NCI-H2107 (cell line): ENCODE data around the gene TSPAN31.
"Not testable (repeated sequence)": the region's sequence is repeated elsewhere in the genome, so short reads cannot be mapped to it uniquely, and the experiment has no call there.

Experiments
- DNase-seq: peaks from one replicate; lab custom pipeline; 2025; lab: John Stamatoyannopoulos, UW

Gene TSPAN31, protein sequence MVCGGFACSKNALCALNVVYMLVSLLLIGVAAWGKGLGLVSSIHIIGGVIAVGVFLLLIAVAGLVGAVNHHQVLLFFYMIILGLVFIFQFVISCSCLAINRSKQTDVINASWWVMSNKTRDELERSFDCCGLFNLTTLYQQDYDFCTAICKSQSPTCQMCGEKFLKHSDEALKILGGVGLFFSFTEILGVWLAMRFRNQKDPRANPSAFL

DNA sequence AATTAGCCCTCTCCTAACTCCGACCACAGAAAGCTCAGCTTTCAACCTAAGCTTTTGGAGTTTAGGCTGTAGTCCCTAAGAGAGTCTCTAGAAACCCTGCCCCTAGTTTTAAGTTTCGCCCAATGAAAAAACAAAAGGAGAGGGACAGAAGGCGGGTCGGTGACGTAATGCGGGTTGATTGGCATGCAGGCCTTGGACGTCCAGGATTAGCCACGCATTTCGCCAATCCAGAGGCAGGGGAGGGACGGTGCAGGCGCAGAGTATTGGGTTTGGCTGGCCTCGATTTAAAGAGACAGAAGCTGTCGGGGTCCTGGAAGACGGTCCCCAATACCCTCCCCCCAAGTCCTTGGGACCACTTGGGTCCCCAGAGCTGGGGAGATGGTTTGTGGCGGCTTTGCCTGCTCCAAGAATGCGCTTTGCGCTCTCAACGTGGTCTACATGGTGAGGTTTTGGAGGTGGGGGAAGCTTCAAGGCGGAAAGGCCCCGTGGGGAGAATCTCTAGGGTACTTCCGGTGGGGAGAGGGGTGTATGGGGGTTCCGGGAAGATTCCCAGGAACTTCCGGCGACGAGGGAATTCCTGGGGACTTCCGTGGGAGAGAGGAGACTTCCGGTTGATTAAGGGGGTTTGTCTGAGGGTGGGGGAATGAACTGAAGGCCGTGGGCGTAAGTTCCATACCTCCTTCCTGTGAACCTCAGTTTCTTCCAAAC lies at the start of gene TSPAN31:
TSPAN31 (plus strand) TSS at position 263 of the 708 bp plus-strand sequence; CDS start at position 379, 116 bp downstream.
- DNase-seq = peak; percentile 98

DNA sequence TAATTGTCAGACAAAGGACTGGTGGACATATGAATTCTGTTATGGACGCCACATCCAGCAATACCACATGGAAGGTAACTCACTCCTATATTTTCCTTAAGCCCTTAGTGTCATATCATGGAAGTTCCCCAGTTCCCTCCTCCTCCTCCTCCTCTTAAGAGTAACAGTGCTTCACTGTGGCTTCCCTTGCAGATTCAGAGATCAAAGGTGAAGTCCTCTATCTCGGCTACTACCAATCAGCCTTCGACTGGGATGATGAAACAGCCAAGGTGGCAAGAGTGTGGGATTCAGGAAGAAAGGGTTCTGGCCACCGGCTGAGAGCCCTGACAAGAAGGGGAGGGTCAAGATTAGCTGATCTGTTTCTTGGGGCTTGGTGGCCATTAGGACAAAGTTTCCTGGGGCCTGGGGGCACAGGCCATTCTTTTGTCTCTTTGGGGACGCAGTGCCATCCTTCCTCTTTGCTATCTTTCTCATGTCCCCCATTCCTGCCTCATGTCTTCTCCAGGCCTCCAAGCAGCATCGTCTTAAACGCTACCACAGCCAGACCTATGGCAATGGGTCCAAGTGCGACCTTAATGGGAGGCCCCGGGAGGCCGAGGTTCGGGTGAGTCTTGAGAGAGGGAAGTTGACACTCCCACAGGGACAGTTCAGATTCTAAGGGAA lies 48.9 kb upstream of the TSPAN31 start:
- DNase-seq = no peak

GRCh38 chr12:57697076-57697475 lies 47.8 kb upstream of the TSPAN31 start:
- no peak for DNase-seq

DNA sequence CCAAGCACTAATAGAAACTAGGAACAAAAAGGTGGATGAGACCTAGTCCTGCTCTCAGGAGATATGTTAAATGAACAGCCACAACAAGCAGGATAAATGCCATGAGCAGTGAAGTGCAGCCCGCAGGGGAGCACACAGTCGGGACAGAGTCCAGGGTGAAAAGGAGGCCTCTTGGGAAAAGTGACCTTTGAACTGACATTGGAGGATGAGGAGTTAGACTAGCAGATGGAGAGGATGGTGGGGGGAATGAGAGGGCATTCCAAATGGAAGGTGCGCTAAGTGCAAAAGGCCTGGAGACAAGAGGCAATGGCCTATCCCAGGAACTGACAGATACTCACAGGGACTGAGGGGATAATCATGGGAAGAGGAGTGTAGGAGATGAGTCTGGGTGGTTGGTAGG lies 46.4 kb upstream of the TSPAN31 start:
- no peak for DNase-seq

GRCh38 chr12:57700317-57700716 lies 44.5 kb upstream of the TSPAN31 start:
- no peak for DNase-seq

GRCh38 chr12:57707250-57707649 lies 37.6 kb upstream of the TSPAN31 start:
- no peak for DNase-seq

DNA sequence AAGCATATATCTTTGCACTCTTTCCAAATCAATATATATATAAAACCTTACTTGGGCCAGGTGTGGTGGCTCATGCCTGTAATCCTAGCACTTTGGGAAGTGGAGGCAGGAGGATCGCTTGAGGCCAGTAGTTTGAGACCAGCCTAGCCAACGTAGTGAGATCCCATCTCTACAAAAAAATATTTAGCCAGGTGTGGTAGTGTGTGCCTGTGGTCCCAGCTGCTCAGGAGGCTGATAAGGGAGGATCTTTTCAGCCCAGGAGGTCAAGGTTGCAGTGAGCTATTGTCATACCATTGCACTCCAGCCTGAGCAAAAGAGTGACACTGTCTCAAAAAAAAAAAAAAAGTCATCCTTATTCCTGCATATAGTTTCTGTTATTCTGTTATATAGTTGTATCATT lies 36.5 kb upstream of the TSPAN31 start:
- DNase-seq = no peak

DNA sequence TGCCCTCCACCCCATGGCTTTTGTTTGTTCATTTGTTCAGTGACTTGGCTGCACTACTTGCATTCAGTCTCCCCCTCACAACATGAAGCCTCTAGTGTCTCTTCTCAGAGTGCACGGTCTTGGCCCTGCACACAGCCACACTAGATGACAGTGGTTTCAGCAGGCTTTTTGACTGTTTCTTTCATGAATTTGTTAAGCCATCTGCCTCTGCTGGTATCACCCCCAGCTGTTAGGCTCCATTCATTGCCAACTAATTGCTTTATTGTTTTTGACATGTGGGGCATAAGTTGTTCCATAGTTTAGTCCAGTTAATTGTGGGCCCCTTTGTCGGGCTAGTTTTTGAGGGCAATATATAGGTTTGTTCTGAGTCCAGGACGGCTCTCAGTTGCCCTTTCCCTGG lies 32.1 kb upstream of the TSPAN31 start:
- no peak for DNase-seq

DNA sequence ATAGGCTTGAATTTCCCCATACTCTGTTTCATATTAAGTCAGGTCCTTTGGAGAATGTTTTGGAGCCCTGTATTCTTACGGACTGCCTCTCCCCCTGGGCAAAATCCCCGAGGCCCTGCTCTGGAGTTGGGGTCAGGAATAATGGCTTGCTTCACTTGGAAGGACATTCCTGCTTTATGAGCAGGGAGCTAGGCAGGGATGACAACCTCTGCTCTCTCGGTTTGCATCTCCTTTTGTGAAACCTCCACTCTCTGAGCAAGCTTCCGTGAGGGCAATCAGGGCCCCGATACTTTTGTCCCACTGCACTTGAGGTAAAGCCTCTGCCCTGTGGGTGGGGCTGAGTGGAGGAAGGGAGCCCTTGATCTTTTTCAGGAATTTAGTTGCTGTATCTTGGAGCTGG lies 31.6 kb upstream of the TSPAN31 start:
- no peak for DNase-seq

DNA sequence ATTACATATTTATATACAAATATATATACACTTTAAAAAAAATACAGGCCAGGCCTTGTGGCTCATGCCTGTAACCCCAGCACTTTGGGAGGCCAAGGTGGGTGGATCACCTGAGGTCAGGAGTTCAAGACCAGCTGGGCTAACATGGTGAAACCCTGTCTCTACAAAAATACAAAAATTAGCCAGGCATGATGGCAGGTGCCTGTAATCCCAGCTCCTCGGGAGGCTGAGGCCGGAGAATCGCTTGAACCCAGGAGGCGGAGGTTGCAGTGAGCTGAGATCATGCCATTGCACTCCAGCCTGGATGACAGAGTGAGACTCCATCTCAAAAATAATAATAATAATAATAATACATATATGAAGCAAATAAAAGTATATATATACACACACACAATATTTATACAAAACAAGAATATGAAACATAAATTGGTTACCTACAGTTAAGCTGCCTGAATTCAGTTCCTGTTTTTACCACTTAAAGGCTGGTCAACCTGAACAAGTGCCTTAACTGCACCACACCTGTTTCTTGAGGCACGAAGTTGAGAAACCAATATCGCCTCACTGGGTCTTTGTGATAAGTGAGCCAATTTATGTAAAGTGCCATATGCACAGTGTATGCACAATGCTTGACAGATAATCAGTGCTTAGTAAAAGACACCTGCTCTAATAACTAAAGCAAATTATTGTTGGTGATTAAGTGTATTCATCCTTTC lies 29.6 kb upstream of the TSPAN31 start:
- DNase-seq = not testable (repeated sequence)

- DNase-seq = no peak
Observed at GRCh38 chr12:57715786-57716185, 29.1 kb upstream of the TSPAN31 start.

- no peak for DNase-seq
Observed at GRCh38 chr12:57716305-57716704, 28.5 kb upstream of the TSPAN31 start.

GRCh38 chr12:57717131-57717530 lies 27.7 kb upstream of the TSPAN31 start:
- no peak for DNase-seq

GRCh38 chr12:57717846-57718640 lies 26.8 kb upstream of the TSPAN31 start:
- DNase-seq = no peak

GRCh38 chr12:57718641-57719528 lies 26.0 kb upstream of the TSPAN31 start:
- DNase-seq = no peak

DNA sequence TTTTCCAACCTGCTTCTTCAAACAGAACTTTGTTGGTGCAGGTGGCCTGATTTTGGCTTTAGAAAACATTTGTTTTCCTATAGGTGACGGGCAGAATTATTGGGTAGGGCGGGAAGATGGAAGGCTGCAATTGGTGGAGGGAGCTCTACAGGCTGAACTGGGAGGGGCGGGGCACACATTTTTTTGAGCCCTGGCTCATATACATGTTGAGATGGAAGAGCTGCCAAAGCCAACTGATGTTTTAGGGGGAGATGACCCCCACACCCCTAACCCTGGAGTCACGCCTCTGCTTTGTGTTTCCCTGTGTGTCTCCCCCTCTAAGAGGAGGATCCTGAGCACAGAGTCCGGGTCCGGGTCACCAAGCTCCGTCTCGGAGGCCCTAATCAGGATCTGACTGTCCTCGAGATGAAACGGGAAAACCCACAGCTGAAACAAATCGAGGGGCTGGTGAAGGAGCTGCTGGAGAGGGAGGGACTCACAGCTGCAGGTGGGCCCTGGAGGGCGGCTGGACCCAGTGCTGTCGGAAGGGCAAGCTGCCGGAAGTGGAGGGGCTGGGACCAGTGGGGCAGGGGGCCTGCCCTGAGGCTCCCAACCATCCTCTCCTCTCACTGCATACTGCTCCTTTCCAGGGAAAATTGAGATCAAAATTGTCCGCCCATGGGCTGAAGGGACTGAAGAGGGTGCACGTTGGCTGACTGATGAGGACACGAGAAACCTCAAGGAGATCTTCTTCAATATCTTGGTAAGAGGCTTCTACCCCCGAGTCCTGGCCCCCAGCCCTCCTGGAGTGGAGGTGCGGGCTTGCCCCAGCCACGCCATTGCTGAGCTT lies 24.8 kb upstream of the TSPAN31 start:
- no peak for DNase-seq

GRCh38 chr12:57720606-57721595 lies 23.9 kb upstream of the TSPAN31 start:
- DNase-seq = no peak

DNA sequence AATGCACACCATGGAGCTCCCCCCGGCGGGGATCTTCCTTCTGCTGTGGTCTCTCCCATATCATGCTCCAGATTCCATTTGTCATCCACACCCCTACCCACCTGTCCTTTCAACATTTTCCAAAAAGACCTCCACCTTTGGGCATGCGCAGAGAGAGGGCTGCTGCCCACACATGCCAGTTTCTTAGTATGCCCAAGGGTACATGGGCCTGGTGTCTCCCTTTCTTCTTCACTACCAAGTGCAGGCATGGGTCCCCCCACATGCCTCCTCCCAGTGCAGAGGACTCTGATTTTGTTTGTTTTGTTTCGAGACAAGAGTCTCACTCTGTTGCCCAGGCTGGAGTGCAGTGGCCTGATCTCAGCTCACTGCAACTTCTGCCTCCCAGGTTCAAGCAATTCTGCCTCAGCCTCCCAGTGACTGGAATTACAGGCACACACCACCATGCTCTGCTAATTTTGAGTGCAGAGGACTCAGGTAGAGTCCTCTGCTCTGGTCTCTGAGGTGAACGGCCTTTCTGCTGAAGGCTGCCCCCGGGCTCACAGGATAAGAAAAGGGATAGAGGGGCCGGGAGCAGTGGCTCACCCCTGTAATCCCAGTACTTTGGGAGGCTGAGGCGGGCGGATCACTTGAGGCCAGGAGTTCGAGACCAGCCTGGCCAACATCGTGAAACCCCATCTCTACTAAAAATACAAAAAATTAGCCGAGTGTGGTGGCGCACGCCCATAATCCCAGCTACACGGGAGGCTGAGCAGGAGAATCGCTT lies 22.8 kb upstream of the TSPAN31 start:
- not testable (repeated sequence) for DNase-seq
